Measurements from ENCODE around the gene LHPP.

LHPP gene

GRCh38 chr10:124512040-124512428, 50.4 kb downstream of the LHPP start:
- ATAC-seq, result no peak

GRCh38 chr10:124512600-124512999, 51.0 kb downstream of the LHPP start:
- no peak for ATAC-seq
- TF ChIP-seq PPARA (CRISPR knock-in tag; IDR thresholded peaks at IDR 0.05; ENCODE audit: borderline replicate concordance) (no peak), GLIS3 (CRISPR knock-in tag; IDR thresholded peaks at IDR 0.05) (no peak), RARB (CRISPR knock-in tag; IDR thresholded peaks at IDR 0.05) (no peak), CSRNP3 (CRISPR knock-in tag; IDR thresholded peaks at IDR 0.05) (no peak), ARNTL (CRISPR knock-in tag; IDR thresholded peaks at IDR 0.05; ENCODE audit: borderline replicate concordance, low read depth) (no peak), POU6F1 (CRISPR knock-in tag; IDR thresholded peaks at IDR 0.05; ENCODE audit: borderline replicate concordance, low read depth) (no peak), TOX (CRISPR knock-in tag; IDR thresholded peaks at IDR 0.05; ENCODE audit: borderline replicate concordance) (no peak), ESRRG (CRISPR knock-in tag; IDR thresholded peaks at IDR 0.05) (no peak), PATZ1 (CRISPR knock-in tag; IDR thresholded peaks at IDR 0.05; ENCODE audit: borderline replicate concordance) (no peak), OSR1 (CRISPR knock-in tag; IDR thresholded peaks at IDR 0.05) (no peak), TCF4 (CRISPR knock-in tag; IDR thresholded peaks at IDR 0.05; ENCODE audit: borderline replicate concordance) (no peak), SNAI2 (CRISPR knock-in tag; IDR thresholded peaks at IDR 0.05) (no peak), ZNF565 (CRISPR knock-in tag; conservative IDR thresholded peaks at IDR 0.05; ENCODE audit: low read depth) (no peak), ISL1 (CRISPR knock-in tag; IDR thresholded peaks at IDR 0.05) (no peak), ZNF8 (CRISPR knock-in tag; IDR thresholded peaks at IDR 0.05) (no peak), ZFP30 (CRISPR knock-in tag; IDR thresholded peaks at IDR 0.05) (no peak), TSHZ2 (CRISPR knock-in tag; IDR thresholded peaks at IDR 0.05) (no peak), ZC3H10 (CRISPR knock-in tag; IDR thresholded peaks at IDR 0.05) (no peak), CREB5 (CRISPR knock-in tag; IDR thresholded peaks at IDR 0.05; ENCODE audit: low read depth) (no peak), BACH2 (CRISPR knock-in tag; IDR thresholded peaks at IDR 0.05; ENCODE audit: borderline replicate concordance) (no peak)

More at GRCh38 chr10:124512040-124512428, 50.4 kb downstream of the LHPP start:
- TF ChIP-seq TCF4 (CRISPR knock-in tag; IDR thresholded peaks at IDR 0.05; ENCODE audit: borderline replicate concordance) (no peak), POU6F1 (CRISPR knock-in tag; IDR thresholded peaks at IDR 0.05; ENCODE audit: borderline replicate concordance, low read depth) (no peak), ZC3H10 (CRISPR knock-in tag; IDR thresholded peaks at IDR 0.05) (no peak), PATZ1 (CRISPR knock-in tag; IDR thresholded peaks at IDR 0.05; ENCODE audit: borderline replicate concordance) (no peak), TOX (CRISPR knock-in tag; IDR thresholded peaks at IDR 0.05; ENCODE audit: borderline replicate concordance) (no peak), BACH2 (CRISPR knock-in tag; IDR thresholded peaks at IDR 0.05; ENCODE audit: borderline replicate concordance) (no peak), ZNF70 (CRISPR knock-in tag; IDR thresholded peaks at IDR 0.05) (no peak), RARB (CRISPR knock-in tag; IDR thresholded peaks at IDR 0.05) (no peak), ZNF8 (CRISPR knock-in tag; IDR thresholded peaks at IDR 0.05) (no peak), ISL1 (CRISPR knock-in tag; IDR thresholded peaks at IDR 0.05) (no peak), PPARA (CRISPR knock-in tag; IDR thresholded peaks at IDR 0.05; ENCODE audit: borderline replicate concordance) (no peak), ARNTL (CRISPR knock-in tag; IDR thresholded peaks at IDR 0.05; ENCODE audit: borderline replicate concordance, low read depth) (no peak)

Data from SK-N-SH treated with all-trans-retinoic acid at 6 μM for 48 hours (cell line).